Esophagus squamous epithelium (tissue), 4 donors: ENCODE data around the gene PLSCR4.

Source experiments
- CTCF ChIP-seq, 6 experiments: fragments of 450-650 bp in 4 of 6; fragments of 200-600 bp in 2 of 6; sonication (generic) in 2 of 6; IDR thresholded peaks; one replicate each; pipeline ENCODE4 v1.5.1; 2016 to 2019; ENCODE audit warnings: antibody characterized with exemption in 6 of 6, mild to moderate bottlenecking in 4 of 6, moderate library complexity in 4 of 6
- POLR2A ChIP-seq, 4 donors: fragments of 450-650 bp; IDR thresholded peaks; one replicate each; pipeline ENCODE4 v1.6.1; 2017; ENCODE audit warnings: antibody characterized with exemption in 4 of 4, mild to moderate bottlenecking in 4 of 4, moderate library complexity in 3 of 4

DNA sequence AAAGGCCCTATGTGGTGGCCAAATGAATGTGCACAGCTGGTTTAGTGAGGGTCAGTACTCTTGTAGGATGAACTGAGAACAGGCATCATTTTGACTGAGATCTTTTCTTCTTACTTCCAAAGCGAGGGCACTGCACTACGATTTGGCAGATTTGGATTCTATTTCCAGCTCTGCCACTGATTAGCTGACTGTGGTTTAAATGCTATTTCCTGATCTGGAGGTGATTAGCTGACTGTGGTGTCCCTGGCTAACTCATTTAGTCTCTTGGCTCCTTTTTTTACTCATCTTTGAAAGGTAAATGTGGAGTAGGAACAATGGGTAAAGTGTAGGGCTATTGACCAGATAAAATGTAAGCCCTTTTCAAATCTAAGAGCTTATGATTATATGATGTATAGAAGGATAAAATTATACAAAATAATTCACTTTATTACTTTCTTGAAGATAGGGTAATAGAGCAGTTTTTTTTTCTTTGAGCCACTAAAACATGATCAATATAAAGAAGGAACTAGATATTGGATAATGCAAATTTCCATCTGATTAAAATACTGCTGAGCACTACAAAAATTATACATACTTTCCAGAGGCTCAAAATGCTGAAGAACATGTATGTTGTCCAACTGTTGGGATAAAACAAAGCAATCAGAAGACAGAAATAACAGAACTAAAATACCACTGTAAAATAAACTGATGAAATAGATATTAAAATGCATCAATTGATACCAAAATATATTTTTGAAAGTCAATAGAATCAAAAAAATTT lies 50.3 kb downstream of the PLSCR4 start:
- TF ChIP-seq POLR2A (IDR thresholded peaks at IDR 0.05) (no peak), CTCF (IDR thresholded peaks at IDR 0.05) (no peak)
